Neural cell (in vitro differentiated cells): ENCODE results near the gene ARHGAP42. TPM values are rescaled to one million over a fixed set of nuclear protein-coding genes. Genes with fewer than 3 reads are reported as not detected.

Experiments used
- H2AFZ ChIP-seq: fragments of 200-600, 300-800 bp; sonication (generic), shearing (Covaris generic); 2 replicates; pipeline ENCODE4 v1.6.0; 2014; ENCODE audit warnings: low read depth, mild to moderate bottlenecking, antibody characterized with exemption, low read length, moderate library complexity
- H3F3A ChIP-seq: fragments of 200-600 bp; shearing (Covaris generic); 2 replicates; pipeline ENCODE4 v1.6.1; 2016; ENCODE audit warnings: mild to moderate bottlenecking, moderate library complexity, mixed read lengths, antibody characterized with exemption, low read length; ENCODE audit not compliant: insufficient read depth, poor library complexity, severe bottlenecking
- H3K27ac ChIP-seq: fragments of 200-600, 300-800 bp; sonication (generic), shearing (Covaris generic); 2 replicates; pipeline ENCODE4 v1.5.1; 2014; ENCODE audit warnings: mild to moderate bottlenecking, low read length, moderate library complexity
- H3K27me3 ChIP-seq: fragments of 300-800, 200-600 bp; sonication (generic), shearing (Covaris generic); 2 replicates; pipeline ENCODE4 v1.6.0; 2014; ENCODE audit warnings: mild to moderate bottlenecking, low read depth, low read length, moderate library complexity; ENCODE audit not compliant: insufficient read depth
- H3K36me3 ChIP-seq: fragments of 300-800, 200-600 bp; sonication (generic), shearing (Covaris generic); 2 replicates; pipeline ENCODE4 v1.5.1; 2014; ENCODE audit warnings: mild to moderate bottlenecking, antibody characterized with exemption, low read length, moderate library complexity; ENCODE audit not compliant: insufficient read depth
- H3K4me2 ChIP-seq: fragments of 300-800, 200-600 bp; sonication (generic), shearing (Covaris generic); 2 replicates; pipeline ENCODE4 v1.6.0; 2014; ENCODE audit warnings: mild to moderate bottlenecking, low read length
- H3K4me3 ChIP-seq: fragments of 300-800, 200-600 bp; sonication (generic), shearing (Covaris generic); 2 replicates; pipeline ENCODE4 v1.5.1; 2014; ENCODE audit warnings: mild to moderate bottlenecking, low read length, moderate library complexity
- H3K79me2 ChIP-seq: fragments of 200-600 bp; shearing (Covaris generic); replicated peaks from 2 replicates; pipeline ENCODE4 v1.6.0; 2014; ENCODE audit warnings: mild to moderate bottlenecking, low read length, moderate library complexity; ENCODE audit not compliant: insufficient read depth
- H3K9ac ChIP-seq: fragments of 300-800, 200-600 bp; sonication (generic), shearing (Covaris generic); 2 replicates; pipeline ENCODE4 v1.6.1; 2016; ENCODE audit warnings: mild to moderate bottlenecking, low read length, mixed read lengths
- H3K9me2 ChIP-seq: fragments of 200-600 bp; shearing (Covaris generic); 2 replicates; pipeline ENCODE4 v1.6.1; 2016; ENCODE audit warnings: mild to moderate bottlenecking, low read length, mixed read lengths; ENCODE audit not compliant: insufficient read depth
- H3K9me3 ChIP-seq: fragments of 200-600, 300-800 bp; sonication (generic), shearing (Covaris generic); 2 replicates; pipeline ENCODE4 v1.6.1; 2016; ENCODE audit warnings: mild to moderate bottlenecking, mixed run types, low read length, moderate library complexity, mixed read lengths
- H4K20me1 ChIP-seq: fragments of 200-600 bp; shearing (Covaris generic); 2 replicates; pipeline ENCODE4 v1.6.1; 2016; ENCODE audit warnings: mild to moderate bottlenecking, mixed run types; ENCODE audit not compliant: insufficient read depth
- CTCF ChIP-seq: fragments of 450-650 bp; IDR thresholded peaks from 2 replicates; pipeline ENCODE4 v1.5.1; 2014; ENCODE audit warnings: antibody characterized with exemption, mild to moderate bottlenecking, moderate library complexity; ENCODE audit not compliant: poor library complexity, severe bottlenecking
- EP300 ChIP-seq: fragments of 450-650 bp; conservative IDR thresholded peaks from 2 replicates; pipeline ENCODE4 v1.6.1; 2014; ENCODE audit warnings: antibody characterized with exemption, mild to moderate bottlenecking, moderate library complexity; ENCODE audit not compliant: poor library complexity, severe bottlenecking
- EZH2 ChIP-seq: fragments of 200-600, 300-800 bp; shearing (Covaris generic), sonication (generic); IDR thresholded peaks from 2 replicates; pipeline ENCODE4 v1.6.1; 2014; ENCODE audit warnings: antibody characterized with exemption, low read length, borderline replicate concordance, mild to moderate bottlenecking; ENCODE audit not compliant: insufficient read depth, poor library complexity, severe bottlenecking
- MXI1 ChIP-seq: fragments of 450-650 bp; conservative IDR thresholded peaks from 2 replicates; pipeline ENCODE4 v1.6.1; 2014; ENCODE audit warnings: antibody characterized with exemption, mild to moderate bottlenecking; ENCODE audit not compliant: poor library complexity, severe bottlenecking
- POLR2AphosphoS5 ChIP-seq: IDR thresholded peaks from 2 replicates; pipeline ENCODE4 v1.6.1; 2012
- RAD21 ChIP-seq: fragments of 450-650 bp; conservative IDR thresholded peaks from 2 replicates; pipeline ENCODE4 v1.6.1; 2014; ENCODE audit warnings: antibody characterized with exemption, mild to moderate bottlenecking, moderate library complexity
- REST ChIP-seq: IDR thresholded peaks from 2 replicates; pipeline ENCODE4 v1.6.1; 2012; ENCODE audit warnings: borderline replicate concordance
- SMC3 ChIP-seq: fragments of 450-650 bp; conservative IDR thresholded peaks from 2 replicates; pipeline ENCODE4 v1.6.1; 2014; ENCODE audit warnings: antibody characterized with exemption, mild to moderate bottlenecking, moderate library complexity; ENCODE audit not compliant: poor library complexity
- TAF1 ChIP-seq: IDR thresholded peaks from 2 replicates; pipeline ENCODE4 v1.6.1; 2012; ENCODE audit warnings: low read depth
- polyA plus RNA-seq: library from polyadenylated mRNA; depleted of rRNA; stranded (reverse); fragments of >200 nt; gene quantifications from 2 replicates; pipeline ENCODE4 v1.2.3, GENCODE V29; 2014

The ARHGAP42 gene
- polyA plus RNA-seq, 1 donor from 2014 or later, result 0.64 TPM

GRCh38 chr11:100640646-100641045, 46.4 kb upstream of the ARHGAP42 start:
- Histone ChIP-seq H2AFZ (no peak overlapping the region), H3K9ac (no peak overlapping the region), H3K9me2 (no peaks in the 10 kb centered on the region), H3K4me3 (no peak overlapping the region), H3K27me3 (no peaks in the 10 kb centered on the region), H3K9me3 (no peaks in the 10 kb centered on the region), H4K20me1 (no peaks in the 10 kb centered on the region), H3K27ac (no peak overlapping the region), H3K36me3 (no peaks in the 10 kb centered on the region), H3K4me2 (no peak overlapping the region), H3K79me2 (no peaks in the 10 kb centered on the region), H3F3A (no peaks in the 10 kb centered on the region)
- no peak for TF ChIP-seq EZH2
- TF ChIP-seq EP300, result no peak
- TF ChIP-seq SMC3, result no peak
- TF ChIP-seq REST, result no peak
- no peak for TF ChIP-seq CTCF
- TF ChIP-seq TAF1, result no peak
- no peak for TF ChIP-seq MXI1
- no peak for TF ChIP-seq RAD21
- TF ChIP-seq POLR2AphosphoS5, result no peak

GRCh38 chr11:100641456-100641855, 45.6 kb upstream of the ARHGAP42 start:
- H3K27me3 ChIP-seq, result no peaks in the 10 kb centered on the region

More at GRCh38 chr11:100641456-100641855, 45.6 kb upstream of the ARHGAP42 start:
- no peak overlapping the region for H3K27ac ChIP-seq
- no peaks in the 10 kb centered on the region for H3F3A ChIP-seq
- no peaks in the 10 kb centered on the region for H3K9me3 ChIP-seq
- H3K79me2 ChIP-seq, result no peaks in the 10 kb centered on the region
- TF ChIP-seq RAD21 (no peak), TAF1 (no peak), CTCF (no peak), POLR2AphosphoS5 (no peak), SMC3 (no peak)
- H3K4me2 ChIP-seq, result no peak overlapping the region
- H2AFZ ChIP-seq, result no peak overlapping the region
- no peaks in the 10 kb centered on the region for H3K36me3 ChIP-seq
- no peaks in the 10 kb centered on the region for H4K20me1 ChIP-seq
- no peak overlapping the region for H3K4me3 ChIP-seq
- no peak overlapping the region for H3K9ac ChIP-seq
- H3K9me2 ChIP-seq, result no peaks in the 10 kb centered on the region
